Activated CD8-positive, alpha-beta T cell treated with anti-CD3 and anti-CD28 coated beads for 36 hours (primary cell): ENCODE results near the gene NXPH1. TPM values are rescaled to one million over a fixed set of nuclear protein-coding genes. Genes with fewer than 3 reads are reported as not detected.

Experiments used
- ATAC-seq: fragments of 200-7000 bp; cut with Tn5 transposase; one replicate; pipeline ENCODE4 v1.10.0; 2021; ENCODE audit warnings: mild to moderate bottlenecking, moderate library complexity
- CTCF ChIA-PET: fragments of 350-600 bp; sonication (Branson Sonifier 250); formaldehyde crosslinking; loops from one replicate; lab custom pipeline; 2021; ENCODE audit warnings: antibody characterized with exemption; lab: Charles Lee
- POLR2A ChIA-PET: fragments of 350-600 bp; sonication (Branson Sonifier 250); formaldehyde crosslinking; loops from one replicate; lab custom pipeline; 2021; ENCODE audit warnings: antibody characterized with exemption; lab: Charles Lee
- DNase-seq: peaks from one replicate; pipeline ENCODE4 v3.0.0-alpha.2; 2020
- H3K27ac Mint-ChIP-seq: one replicate; pipeline ENCODE4 v1.8.0; 2021; ENCODE audit warnings: mild to moderate bottlenecking, mixed read lengths
- H3K27me3 Mint-ChIP-seq: one replicate; pipeline ENCODE4 v1.8.0; 2021; ENCODE audit warnings: mixed read lengths
- H3K36me3 Mint-ChIP-seq: one replicate; pipeline ENCODE4 v1.8.0; 2021; ENCODE audit warnings: low read depth, mixed read lengths
- H3K4me1 Mint-ChIP-seq: one replicate; pipeline ENCODE4 v1.8.0; 2021; ENCODE audit warnings: low read depth, mixed read lengths
- H3K4me3 Mint-ChIP-seq: one replicate; pipeline ENCODE4 v1.8.0; 2021; ENCODE audit warnings: mild to moderate bottlenecking, moderate library complexity, mixed read lengths
- H3K9me3 Mint-ChIP-seq: one replicate; pipeline ENCODE4 v1.8.0; 2021; ENCODE audit warnings: mixed read lengths
- intact Hi-C: fragments of 100-400 bp; cut with micrococcal nuclease; formaldehyde crosslinking; loops from one replicate; pipeline ENCODE4 v1.10.0; 2022
- total RNA-seq, 2 experiments: library from RNA; stranded (reverse); gene quantifications; one replicate each; pipeline ENCODE4 v1.2.3, GENCODE V29; 2021
- TF ChIP-seq, protein P1 (sequence below): fragments of 200-600 bp; IDR thresholded peaks from one replicate; pipeline ENCODE4 v1.8.0; 2022; ENCODE audit warnings: antibody characterized with exemption, mild to moderate bottlenecking

Gene NXPH1
- total RNA-seq, 2 experiments from 2014 or later, result not detected

DNA sequence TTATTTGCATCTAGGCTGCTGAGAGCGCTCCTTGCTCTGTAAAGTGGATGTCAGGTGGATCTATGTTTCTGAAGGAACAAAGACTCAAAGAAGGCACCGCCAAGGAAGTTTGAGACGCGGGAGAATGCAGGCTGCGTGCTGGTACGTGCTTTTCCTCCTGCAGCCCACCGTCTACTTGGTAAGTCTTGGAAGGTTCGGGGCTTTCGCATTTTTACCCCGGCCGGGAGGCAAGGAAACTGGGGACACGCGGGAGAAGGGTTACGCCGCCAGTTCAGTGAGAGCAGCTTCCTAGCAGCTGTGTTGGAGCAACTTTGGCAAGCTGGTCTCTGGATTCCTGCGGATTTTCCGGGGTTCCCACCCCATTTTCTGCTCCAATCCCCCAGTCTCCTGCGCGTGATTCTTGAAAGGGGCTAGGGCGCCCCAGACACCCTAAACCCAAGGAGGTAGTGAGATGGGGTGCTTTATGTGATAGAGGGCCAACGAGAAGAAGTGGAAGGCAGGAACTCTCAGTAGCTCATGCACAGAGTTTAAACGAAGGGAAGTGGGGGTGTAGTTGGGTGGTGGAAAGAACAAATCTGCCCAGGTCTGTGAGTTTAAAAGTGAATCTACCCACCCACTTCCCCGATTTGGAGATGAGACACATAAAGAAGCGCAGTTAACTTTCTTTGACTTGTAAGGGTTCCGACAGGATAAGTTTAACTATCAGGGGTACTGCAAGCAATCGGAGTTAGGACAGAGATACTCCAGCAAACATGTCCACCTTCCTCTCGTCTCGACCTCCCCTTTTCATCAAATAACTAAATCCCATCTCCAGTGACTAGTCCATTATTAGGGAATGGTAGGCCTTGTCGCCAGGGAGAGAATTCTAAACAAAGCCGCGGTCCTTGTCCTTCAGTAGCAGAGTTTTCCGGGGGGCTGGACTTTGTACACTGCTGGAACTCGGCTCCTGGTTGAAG lies 2.5 kb downstream of the NXPH1 start:
- CTCF ChIA-PET, result interaction anchor here (0.6 to 2.0 kb wide), 7 partner anchors 9 to 176 kb away, joined by 3 to 9 read pairs (median 3); no protein-coding TSS in a partner anchor
- Mint-ChIP-seq H3K4me1 (peaks cover 20% of the 10 kb centered on the region), H3K27ac (no peak overlapping the region), H3K27me3 (peaks cover 76% of the 10 kb centered on the region), H3K9me3 (no peaks in the 10 kb centered on the region), H3K36me3 (peaks cover 2% of the 10 kb centered on the region), H3K4me3 (no peak overlapping the region)
- POLR2A ChIA-PET, result no interaction called here
- no peak for ATAC-seq
- TF ChIP-seq, protein P1, sequence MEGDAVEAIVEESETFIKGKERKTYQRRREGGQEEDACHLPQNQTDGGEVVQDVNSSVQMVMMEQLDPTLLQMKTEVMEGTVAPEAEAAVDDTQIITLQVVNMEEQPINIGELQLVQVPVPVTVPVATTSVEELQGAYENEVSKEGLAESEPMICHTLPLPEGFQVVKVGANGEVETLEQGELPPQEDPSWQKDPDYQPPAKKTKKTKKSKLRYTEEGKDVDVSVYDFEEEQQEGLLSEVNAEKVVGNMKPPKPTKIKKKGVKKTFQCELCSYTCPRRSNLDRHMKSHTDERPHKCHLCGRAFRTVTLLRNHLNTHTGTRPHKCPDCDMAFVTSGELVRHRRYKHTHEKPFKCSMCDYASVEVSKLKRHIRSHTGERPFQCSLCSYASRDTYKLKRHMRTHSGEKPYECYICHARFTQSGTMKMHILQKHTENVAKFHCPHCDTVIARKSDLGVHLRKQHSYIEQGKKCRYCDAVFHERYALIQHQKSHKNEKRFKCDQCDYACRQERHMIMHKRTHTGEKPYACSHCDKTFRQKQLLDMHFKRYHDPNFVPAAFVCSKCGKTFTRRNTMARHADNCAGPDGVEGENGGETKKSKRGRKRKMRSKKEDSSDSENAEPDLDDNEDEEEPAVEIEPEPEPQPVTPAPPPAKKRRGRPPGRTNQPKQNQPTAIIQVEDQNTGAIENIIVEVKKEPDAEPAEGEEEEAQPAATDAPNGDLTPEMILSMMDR, result no peak
- DNase-seq, result no peak
- intact Hi-C loops, result no loop called here

GRCh38 chr7:8436965-8437364 lies 3.6 kb downstream of the NXPH1 start:
- ATAC-seq (peak; percentile 65), DNase-seq (peak; percentile 75)
- peaks cover 81% of the 10 kb centered on the region for H3K27me3 Mint-ChIP-seq
- peaks cover 2% of the 10 kb centered on the region for H3K36me3 Mint-ChIP-seq
- POLR2A ChIA-PET, result no interaction called here
- H3K9me3 Mint-ChIP-seq, result no peaks in the 10 kb centered on the region
- no peak overlapping the region for H3K4me3 Mint-ChIP-seq
- peaks cover 20% of the 10 kb centered on the region for H3K4me1 Mint-ChIP-seq
- intact Hi-C loops, result no loop called here
- TF ChIP-seq, protein P1, result peak; percentile 78
- CTCF ChIA-PET, result interaction anchor here (0.6 to 2.0 kb wide), 7 partner anchors 8 to 175 kb away, joined by 3 to 9 read pairs (median 3); no protein-coding TSS in a partner anchor
- H3K27ac Mint-ChIP-seq, result no peak overlapping the region

DNA sequence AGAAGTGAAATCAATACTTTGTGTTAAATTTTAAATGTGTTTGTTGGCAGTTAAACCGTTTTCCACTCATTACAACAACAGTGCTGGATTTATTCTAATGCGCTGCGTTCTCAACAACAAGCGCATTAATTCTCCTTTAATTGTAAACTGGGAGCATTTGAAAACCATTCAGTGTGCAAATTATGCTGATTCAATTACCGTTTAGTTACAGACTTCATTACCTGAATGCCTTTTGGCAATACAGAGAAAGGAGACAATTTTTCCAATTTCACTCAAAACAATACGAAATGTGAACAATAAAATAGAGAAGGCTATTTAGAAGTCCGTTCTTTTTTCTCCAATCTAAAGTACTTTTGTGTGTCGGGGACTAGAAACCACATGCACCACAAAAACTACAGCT lies 4.2 kb downstream of the NXPH1 start:
- DNase-seq (no peak), ATAC-seq (no peak)
- Mint-ChIP-seq H3K27me3 (peaks cover 83% of the 10 kb centered on the region), H3K4me3 (no peak overlapping the region), H3K36me3 (peaks cover 4% of the 10 kb centered on the region), H3K4me1 (peaks cover 20% of the 10 kb centered on the region), H3K9me3 (no peaks in the 10 kb centered on the region), H3K27ac (no peak overlapping the region)
- CTCF ChIA-PET, result no interaction called here
- intact Hi-C loops, result no loop called here
- POLR2A ChIA-PET, result no interaction called here
- TF ChIP-seq, protein P1, result no peak

DNA sequence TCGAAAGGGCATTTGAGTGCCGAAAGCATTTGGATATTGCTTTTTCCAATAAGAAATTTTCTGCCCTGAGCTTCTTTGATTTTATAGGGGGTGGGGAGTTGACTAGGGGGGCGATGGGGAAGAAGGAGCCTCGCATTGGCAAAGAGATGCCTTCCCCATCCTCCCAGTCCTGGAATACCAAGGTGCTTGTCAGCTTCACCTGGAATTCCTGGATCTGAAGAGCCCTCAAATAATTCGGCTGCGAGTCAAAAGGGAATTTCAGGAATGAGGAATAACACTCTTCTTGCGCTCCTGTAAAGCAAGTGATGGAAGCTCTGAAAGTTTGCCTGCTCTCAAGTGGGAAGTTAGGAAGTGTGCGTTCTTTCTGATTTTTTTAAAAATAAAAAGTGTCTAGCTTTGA lies 7.3 kb downstream of the NXPH1 start:
- TF ChIP-seq, protein P1, result no peak
- Mint-ChIP-seq H3K4me1 (peaks cover 12% of the 10 kb centered on the region), H3K36me3 (peaks cover 7% of the 10 kb centered on the region), H3K4me3 (no peak overlapping the region), H3K27me3 (peaks cover 77% of the 10 kb centered on the region), H3K27ac (no peak overlapping the region), H3K9me3 (peaks cover 5% of the 10 kb centered on the region)
- intact Hi-C loops, result no loop called here
- no peak for DNase-seq
- ChIA-PET CTCF (interaction anchor here (0.7 kb wide), 1 partner anchor 22 kb away, joined by 3 read pairs; no protein-coding TSS in a partner anchor), POLR2A (no interaction called here)
- no peak for ATAC-seq
